HG03342 (cell line): ENCODE results near the gene TCP11.

Experiments
- ATAC-seq: cut with Tn5 transposase; IDR thresholded peaks from one replicate; pipeline ENCODE4 v1.9.1; 2021; ENCODE audit warnings: mild to moderate bottlenecking, moderate library complexity; ENCODE audit not compliant: unreplicated experiment

Gene TCP11

GRCh38 chr6:35083507-35083906 is 57.6 kb downstream of the TCP11 start:
- ATAC-seq = no peak

- ATAC-seq = no peak
These were observed 58.3 kb downstream of the TCP11 start for GRCh38 chr6:35082733-35083403.

- no peak for ATAC-seq
These were observed 59.0 kb downstream of the TCP11 start for GRCh38 chr6:35082046-35082732.

- ATAC-seq = no peak
These were observed 59.7 kb downstream of the TCP11 start for GRCh38 chr6:35081426-35081851.

- ATAC-seq = no peak
These were observed 60.2 kb downstream of the TCP11 start for GRCh38 chr6:35080821-35081425.

GRCh38 chr6:35080016-35080680 is 61.0 kb downstream of the TCP11 start:
- no peak for ATAC-seq

- ATAC-seq = no peak
These were observed 61.7 kb downstream of the TCP11 start for GRCh38 chr6:35079311-35080000.

GRCh38 chr6:35078896-35079295 is 62.2 kb downstream of the TCP11 start:
- ATAC-seq = no peak

GRCh38 chr6:35078226-35078850 is 62.8 kb downstream of the TCP11 start:
- ATAC-seq = no peak

- ATAC-seq = no peak
These were observed 63.4 kb downstream of the TCP11 start for GRCh38 chr6:35077713-35078105.

- no peak for ATAC-seq
These were observed 64.0 kb downstream of the TCP11 start for GRCh38 chr6:35076997-35077712.

- ATAC-seq = no peak
These were observed 67.2 kb downstream of the TCP11 start for GRCh38 chr6:35073766-35074471.

- ATAC-seq = no peak
These were observed 67.9 kb downstream of the TCP11 start for GRCh38 chr6:35073211-35073610.

GRCh38 chr6:35072698-35073055 is 68.5 kb downstream of the TCP11 start:
- no peak for ATAC-seq

GRCh38 chr6:35072051-35072697 is 69.0 kb downstream of the TCP11 start:
- no peak for ATAC-seq

GRCh38 chr6:35071347-35071994 is 69.7 kb downstream of the TCP11 start:
- ATAC-seq = no peak

GRCh38 chr6:35070111-35070510 is 71.0 kb downstream of the TCP11 start:
- ATAC-seq = no peak

GRCh38 chr6:35069262-35069661 is 71.9 kb downstream of the TCP11 start:
- no peak for ATAC-seq
